HG02973 (cell line): ENCODE measurements around the gene CXorf58.

ENCODE experiments used
- ATAC-seq: cut with Tn5 transposase; IDR thresholded peaks from one replicate; pipeline ENCODE4 v1.9.1; 2021; ENCODE audit warnings: moderate library complexity; ENCODE audit not compliant: unreplicated experiment

CXorf58 gene

DNA sequence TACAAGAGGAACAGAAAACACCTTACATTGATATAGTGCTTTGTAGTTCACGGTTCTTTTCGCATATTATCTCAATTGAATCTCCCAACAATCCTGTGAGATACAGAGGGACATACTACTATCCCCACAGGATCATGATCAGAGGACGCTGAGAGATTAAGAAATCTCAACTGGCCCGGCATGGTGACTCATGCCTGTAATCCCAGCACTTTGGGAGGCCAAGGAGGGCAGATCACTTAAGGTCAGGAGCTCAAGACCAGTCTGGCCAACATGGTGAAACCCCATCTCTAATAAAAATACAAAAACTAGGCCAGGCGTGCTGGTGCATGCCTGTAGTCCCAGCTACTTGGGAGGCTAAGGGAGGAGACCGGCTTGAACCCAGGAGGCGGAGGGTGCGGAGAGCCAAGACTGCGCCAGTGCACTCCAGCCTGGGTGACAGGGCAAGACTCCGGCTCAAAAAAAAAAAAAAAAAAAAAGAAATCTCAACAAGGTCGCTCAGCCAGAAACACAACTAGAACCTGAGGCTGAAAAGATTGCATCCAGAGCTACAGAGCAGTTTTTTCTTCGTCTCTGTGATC lies 7.5 kb upstream of the CXorf58 start:
- ATAC-seq: no peak

DNA sequence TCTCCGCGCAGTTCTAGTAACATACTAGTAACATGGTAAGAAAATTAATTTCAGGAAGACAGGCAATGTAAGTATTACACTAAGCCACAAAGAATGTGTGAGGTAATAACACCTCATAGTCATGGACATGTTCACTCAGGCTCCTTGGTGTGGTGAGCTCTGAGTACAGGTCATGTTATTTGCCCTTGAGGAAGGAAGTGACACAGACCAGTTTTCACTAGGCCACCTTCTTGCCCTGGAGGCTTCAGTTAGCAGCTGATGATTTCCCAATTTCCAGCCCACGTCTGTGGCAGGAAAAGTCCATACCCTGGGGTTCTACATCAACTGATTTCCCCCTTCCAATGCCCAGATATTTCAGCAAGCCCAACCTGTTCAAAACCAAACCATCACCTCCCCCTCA lies 6.7 kb upstream of the CXorf58 start:
- no peak for ATAC-seq

DNA sequence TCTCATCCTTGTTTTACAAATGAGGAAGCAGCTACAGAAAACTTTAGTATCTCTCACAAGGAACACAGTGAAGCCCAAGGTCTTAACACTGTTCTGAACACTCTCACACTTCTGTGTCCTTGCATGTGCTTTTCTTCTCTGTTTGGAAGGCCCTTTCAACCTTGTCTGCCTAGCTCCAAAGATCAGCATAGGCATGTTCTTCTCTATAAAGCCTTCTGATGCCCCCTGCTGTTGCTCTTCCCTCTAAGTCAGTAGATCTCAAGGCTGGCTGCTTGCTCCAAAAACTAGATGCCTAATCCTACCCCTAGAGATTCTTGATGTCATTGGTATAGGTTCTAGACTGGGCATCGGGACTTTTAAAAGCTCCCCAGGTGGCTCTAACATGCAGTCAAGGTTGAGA lies 6.0 kb upstream of the CXorf58 start:
- peak; percentile 61 for ATAC-seq

DNA sequence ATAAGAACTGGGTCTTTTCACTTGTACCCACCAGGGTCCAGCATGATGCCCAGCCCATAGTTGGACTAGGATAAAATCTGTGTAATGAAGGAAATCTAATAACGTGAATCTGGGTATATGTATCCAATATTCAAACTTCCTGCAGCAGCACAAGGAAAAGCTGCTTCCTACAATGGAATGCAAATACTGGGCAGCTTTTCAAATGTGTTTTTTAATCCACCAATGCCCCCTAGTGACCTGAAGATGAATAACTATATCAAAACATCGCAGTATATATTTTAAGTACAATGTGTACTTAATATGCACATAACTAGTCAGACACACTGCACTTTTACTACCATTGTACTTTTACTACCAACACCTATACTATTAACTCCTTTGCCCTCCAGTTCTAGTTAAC lies 5.4 kb upstream of the CXorf58 start:
- ATAC-seq: no peak

DNA sequence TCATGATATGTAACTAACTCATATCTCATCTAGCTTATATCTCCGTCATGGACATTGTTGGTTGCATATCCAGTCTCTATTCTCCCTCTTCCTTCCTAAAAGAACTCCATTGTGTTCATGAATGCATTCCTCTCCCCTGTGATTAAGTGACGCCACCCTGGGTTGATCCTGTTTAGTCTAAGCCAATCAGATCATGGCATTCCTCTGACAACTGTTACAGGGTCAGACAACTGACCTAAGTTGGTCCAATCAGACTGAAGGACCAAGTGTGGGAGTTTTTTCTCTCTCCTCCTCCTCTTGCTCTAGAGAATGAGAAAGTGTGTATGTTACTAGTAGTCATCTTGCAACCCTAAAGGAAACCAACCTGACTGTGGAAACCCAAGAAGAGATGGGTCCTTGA lies 3.7 kb upstream of the CXorf58 start:
- ATAC-seq: no peak

DNA sequence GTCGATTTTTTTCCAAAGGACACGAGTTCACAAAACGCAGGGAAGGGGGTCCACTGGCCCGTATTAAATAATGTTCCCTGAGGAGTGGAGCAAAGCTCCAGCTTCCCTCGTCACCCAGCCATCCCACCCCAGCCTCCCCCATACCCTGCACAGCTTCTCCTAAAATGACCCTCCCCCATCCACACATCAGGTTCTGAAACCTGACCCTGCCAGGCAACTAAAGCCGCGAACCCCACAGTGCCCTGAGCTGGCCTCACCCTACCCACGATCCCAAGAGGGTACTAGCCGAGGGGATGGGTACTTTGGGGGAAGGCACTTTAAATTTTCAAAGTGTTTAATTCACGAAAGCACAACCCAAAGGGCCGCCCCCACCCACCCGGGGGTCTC lies 702 bp upstream of the CXorf58 start:
- no peak for ATAC-seq

DNA sequence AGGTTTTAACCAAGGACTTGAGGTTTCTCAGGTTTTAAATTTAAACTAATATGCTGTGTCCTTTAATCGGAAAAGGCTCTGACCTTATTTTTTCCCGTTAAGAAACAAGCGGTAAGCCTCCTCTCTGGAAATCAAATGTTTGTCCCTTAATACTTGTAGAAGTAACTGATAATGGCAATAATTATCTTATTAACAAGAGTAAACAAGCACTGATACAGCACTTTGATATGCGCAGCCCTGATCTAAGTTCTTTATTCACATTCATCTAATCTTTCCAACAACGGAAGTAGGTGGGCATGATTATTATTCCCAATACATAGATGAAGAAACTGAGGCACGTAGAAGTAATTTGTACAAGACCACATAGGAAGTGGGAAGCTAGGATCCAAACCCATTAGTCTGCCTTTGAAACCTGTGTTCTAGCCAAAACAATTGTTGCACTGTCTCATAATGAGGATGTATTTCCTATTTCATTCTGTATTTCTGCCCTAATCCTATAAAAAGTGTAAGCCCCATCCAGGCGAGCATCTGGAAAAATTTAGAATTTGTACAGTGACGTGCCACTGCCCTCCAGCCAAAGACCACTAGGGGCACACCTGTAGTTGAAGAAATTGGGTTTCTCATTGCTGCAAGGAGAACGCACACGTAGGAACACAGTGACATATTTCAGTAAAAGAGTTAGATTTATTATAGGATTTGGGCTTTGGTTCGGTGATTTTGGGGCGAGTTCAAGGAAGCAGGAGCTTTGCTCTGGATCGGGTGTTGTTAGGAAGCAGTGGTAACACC lies 606 bp downstream of the CXorf58 start:
- no peak for ATAC-seq

DNA sequence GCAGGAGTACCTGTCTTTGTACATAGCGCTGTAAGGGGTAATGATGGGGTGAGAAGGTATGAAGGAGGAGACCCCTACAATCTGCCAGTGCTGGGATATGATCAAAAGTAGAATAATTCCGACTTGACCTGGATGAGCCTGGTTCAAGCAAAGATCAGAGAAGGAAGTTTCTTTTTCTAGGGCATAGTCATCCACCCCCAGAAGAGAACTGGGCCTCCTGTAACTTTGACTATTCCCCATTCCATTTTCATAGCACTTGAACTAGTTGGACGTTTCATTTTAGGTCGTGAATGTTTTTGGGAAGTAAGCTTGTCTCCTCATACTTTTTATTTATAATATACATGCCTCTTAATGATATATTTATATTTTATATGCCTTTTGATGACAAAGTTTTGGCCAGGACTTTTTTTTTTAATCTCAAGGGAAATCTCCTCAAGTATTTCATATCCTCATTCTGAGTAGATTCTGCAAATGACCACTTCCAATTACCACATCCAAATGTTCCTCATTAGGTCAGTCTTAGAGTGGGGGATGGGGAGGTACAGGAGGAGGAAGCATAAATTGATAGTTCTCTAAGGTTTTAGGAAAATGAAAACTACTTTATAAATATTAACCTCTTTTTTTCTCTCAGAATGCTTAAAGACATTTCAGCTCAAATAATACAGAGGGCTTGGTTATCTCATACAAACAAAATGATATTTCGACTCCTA lies 3.5 kb downstream of the CXorf58 start:
- no peak for ATAC-seq

DNA sequence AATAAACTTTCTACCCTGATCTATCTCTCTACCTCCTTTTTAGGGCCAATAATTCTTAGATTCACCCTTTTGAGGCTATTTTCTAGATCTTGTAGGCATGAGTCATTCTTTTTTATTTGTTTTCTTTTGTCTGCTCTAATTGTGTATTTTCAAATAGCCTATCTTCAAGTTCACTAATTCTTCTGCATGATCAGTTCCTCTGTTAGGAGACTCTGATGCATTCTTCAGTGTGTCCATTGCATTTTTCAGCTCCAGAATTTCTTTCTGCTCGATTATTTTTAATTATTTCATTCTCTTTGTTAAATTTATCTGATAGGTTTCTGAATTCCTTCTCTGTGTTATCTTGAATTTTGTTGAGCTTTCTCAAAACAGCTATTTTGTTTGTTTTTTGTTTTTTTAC lies 11.3 kb downstream of the CXorf58 start:
- no peak for ATAC-seq

DNA sequence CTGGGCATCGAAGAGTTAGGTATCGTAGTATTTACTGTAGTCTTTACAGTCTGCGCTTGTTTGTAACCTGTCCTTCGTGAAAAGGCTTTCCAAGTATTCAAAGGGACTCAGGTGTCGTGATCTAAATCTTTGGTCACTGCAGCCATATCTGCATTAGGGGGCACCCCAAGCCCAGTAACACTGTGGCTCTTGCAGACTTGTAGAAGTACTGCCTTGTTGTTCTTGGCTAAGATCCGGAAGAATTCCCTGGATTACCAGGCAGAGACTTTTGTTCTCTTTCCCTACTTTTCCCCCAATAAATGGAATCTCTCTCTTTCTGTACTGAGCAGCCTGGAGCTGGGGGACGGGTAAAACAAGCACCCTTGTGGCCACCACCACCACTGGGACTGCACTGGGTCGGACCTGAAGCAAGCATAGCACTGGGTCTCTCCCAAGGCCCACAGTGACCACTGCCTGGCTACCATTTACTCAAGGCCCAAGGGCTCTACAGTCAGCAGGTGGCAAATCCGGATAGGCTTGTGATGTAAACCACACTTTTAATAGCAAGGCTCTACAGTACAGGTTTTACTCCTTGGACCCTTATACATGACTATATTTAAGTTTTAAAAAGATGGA lies 12.0 kb downstream of the CXorf58 start:
- ATAC-seq: no peak

DNA sequence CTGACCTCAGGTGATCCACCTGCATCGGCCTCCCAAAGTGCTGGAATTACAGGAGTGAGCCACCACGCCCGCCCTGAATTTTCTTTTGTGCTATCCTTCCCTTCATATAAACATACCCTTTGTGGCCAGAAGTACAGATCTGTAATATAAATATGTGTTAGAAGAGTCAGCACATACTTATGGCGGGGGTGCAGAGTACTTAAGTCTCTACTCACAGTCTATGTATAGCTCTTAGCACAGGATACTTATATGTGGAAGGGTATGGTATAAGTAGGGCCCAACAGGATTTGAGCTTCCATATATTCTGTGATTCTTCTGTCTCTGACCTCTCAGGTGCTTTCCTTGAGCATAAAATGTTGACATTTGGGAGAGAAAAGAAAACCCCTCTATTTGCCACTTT lies 18.2 kb downstream of the CXorf58 start:
- ATAC-seq: no peak

DNA sequence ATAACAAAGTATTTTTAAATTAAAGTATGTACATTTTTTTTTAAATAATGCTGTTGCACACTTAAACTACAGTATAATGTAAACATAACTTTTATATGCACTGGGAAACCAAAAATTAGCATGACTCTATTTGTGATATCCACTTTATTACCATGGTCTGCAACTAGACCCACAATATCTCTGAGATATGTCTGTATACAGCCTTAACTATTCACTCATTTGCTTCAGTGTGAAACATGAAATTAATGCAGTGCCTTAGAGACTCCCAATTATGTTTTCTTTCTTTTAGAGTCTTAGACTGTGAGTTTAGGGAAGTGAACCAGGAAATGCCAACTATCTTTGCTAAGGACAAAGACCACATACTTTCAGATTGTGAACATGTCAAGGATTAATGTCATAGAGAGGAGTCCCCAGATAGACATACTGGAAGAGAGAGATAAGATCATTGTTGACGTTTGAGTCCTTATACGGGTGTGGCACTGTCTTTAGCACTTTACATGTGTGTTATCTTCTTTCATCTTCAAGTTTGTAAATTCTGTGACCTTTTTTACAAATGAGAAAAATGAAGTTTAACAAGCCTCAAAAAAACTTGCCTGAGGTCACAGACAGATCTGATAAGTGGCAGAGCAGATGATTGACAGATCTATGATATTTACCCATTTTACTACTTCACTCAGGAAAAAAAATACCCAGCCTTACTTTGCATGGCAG lies 23.2 kb downstream of the CXorf58 start:
- ATAC-seq: no peak

DNA sequence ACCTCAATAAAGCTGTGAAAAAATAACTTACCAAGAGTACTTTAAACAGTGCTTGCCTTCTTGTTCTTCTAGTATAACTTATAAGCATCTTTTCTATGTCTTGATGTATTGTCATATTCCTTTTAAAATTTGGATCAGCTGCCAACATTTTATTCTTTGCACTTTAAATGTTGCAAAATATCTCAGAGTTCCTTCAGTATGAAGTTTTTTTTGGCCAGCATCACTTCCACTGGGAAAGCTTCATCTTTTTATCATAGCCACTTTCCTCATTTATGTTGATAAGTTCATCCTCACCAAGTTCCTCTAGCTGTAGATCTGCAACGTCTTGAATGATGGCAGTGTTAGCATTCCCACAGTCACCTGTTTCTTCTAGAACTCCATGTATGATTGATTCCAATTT lies 24.2 kb downstream of the CXorf58 start:
- no peak for ATAC-seq

DNA sequence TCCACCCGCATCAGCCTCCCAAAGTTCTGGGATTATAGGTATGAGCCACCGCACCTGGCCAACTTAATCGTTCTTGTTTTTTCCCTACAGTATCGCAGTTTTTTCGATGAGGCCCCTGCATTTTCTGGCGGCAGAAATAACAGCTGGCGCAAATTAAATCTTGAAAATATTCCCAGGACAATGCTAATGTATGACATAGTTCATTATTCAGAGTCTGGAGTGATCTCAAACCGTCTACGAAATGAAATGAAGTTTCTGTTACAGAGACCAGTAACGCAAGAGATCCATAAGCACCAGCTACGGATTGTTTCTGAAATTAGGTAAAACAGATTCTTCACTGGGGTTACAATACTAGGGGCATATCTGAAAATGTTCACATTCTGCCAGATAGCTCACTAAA lies 27.3 kb downstream of the CXorf58 start:
- ATAC-seq: no peak

DNA sequence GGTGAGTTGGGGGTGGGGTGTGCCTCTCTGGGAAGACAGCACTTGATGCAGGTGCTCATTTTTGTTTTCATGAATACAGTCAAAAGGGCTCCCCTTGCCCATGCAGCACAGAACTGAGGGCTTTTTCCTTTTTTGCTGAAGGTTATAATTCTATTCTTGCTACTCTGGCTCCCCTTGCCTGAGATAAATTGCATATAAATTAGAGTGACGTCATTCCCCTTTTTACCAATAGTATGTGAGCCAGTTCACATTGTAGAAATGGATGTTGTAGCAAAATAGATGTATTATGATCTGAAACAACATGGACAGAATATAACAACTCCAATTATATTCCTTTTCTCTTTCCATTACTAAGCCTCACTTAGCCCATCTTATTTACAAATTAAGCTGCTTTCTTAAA lies 28.4 kb downstream of the CXorf58 start:
- ATAC-seq: no peak

DNA sequence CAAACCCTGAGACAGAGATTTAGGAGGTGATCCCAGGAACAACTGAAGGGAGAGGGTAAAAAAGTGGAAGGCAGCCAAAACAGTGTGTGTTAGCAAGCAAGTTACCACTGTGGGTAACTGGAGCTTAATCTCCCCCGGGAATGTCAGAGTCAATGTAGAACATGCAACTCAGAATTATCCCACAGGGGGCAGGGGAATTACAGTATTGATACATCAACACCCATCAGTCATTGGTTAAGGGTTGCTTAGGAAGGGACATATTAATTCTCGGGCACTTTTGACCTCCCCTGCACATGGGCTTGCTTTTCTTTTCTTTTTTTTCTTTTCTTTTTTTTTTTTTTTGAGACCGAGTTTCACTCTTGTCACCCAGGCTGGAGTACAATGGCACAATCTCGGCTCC lies 29.3 kb downstream of the CXorf58 start:
- ATAC-seq: no peak

DNA sequence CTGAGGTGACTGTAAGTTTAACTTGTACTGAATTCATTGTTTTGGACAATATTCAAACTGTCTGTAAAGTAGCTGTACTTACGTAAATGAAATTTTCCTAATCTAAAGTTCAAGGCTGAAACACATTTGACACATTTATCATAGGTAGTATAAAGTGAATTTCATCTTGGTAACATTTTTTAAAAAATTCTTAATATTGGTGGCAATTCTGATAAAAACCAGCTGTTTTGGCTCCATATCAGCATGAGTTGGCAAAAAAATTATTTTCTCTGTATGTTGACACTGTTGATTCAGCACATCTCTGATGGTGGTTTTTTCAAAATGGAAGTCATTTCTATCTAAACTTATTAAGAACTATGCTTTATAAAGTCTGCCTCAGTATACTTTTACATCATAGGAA lies 30.9 kb downstream of the CXorf58 start:
- no peak for ATAC-seq

DNA sequence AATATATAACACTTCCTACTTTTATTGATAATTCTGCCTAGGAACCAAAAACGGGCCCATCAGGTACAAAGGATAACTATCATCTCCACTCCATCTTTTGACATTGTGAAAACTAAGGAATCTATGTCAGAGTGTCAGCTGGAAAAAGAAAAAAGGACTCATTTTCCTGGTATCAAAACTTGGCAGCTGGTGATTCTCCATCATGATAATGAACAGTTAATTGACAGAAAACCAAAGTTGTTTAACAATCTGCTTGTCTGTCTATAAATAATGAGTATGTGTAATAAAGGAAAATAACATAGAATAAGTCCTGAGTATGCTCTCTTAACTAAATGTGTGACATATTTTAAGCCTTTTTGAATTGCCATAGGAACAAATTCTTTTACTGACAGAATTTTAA lies 31.4 kb downstream of the CXorf58 start:
- ATAC-seq: no peak

DNA sequence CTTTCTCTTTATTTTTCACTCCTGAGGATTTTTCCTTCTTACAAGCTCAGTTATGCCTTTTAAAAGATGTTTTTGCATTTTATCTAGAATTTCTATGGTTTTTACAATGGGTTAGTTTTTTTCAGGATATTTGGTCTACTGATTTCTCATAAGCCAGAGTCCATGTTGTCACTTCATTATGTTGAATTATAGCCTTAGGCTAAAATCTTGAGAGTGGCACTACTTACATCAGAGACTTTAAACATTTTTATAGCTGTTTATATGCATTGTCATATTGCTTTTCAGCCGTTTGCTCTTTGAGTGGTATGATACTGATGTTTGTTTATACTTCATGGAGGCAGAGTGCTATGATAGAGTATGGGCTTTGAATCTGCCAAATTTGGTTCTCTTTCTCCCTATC lies 36.4 kb downstream of the CXorf58 start:
- ATAC-seq: no peak

DNA sequence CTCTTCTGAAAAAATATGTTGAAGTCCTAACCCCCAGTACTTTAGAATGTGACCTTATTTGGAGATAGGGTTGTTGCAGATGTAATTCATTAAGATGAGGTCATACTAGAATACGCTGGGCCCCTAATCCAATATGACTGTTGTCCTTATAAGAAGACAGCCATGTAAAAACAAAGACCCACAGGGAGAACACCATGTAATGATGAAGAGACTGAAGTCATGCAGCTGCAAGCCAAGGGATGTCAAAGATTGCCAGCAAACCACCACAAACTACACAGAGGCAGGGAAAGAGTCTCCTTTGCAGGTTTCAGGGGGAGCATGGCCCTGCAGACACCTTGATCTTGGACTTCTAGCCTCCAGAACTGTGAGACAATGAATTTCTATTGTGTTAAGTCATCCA lies 37.4 kb downstream of the CXorf58 start:
- ATAC-seq: no peak

DNA sequence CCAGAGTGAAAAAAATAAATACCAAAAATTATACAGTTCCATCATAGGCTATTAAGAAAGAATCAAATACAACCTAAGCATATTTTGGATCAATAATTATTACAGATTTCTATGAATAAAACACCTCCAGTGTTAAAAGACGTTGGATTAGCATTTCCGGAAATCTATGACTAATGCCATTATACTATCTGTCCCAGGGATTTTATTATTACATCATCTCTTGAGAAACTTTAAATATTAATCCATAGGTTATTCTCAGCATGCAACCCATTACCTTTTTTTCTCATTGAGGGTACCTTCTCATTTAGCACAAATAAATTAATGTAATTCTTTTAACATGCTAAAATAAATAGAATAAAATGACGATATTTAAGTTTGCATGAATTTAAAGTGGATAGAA lies 44.6 kb downstream of the CXorf58 start:
- no peak for ATAC-seq
